HG03108 (cell line): Measurements from ENCODE around the gene MTA3.
"Not testable (repeated sequence)": the region's sequence is repeated elsewhere in the genome, so short reads cannot be mapped to it uniquely, and the experiment has no call there.

Source experiments
- ATAC-seq: cut with Tn5 transposase; IDR thresholded peaks from one replicate; pipeline ENCODE4 v1.9.1; 2021; ENCODE audit warnings: moderate library complexity; ENCODE audit not compliant: unreplicated experiment

The MTA3 gene

DNA sequence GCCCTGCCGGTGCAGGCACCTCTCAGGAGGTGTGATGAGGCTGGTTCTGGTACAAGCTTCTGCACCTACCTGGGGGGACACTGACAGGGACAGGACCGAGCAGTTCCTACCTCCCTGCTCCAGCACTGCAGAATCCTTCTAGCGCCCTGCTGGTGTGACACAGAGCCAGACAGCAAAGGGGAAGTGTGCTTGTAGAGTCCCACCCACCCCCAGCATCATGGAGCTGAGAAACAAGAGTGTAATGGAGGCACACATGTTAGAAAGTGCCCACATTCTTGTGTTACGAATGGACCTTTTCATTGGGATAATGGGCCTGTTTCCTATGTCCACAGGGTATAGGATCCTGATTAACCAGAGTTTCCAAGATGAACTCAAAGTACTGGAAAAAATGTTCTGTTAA, 157.2 kb downstream of the MTA3 start:
- no peak for ATAC-seq

- no peak for ATAC-seq
Observed at GRCh38 chr2:42726680-42727079, 158.2 kb downstream of the MTA3 start.

DNA sequence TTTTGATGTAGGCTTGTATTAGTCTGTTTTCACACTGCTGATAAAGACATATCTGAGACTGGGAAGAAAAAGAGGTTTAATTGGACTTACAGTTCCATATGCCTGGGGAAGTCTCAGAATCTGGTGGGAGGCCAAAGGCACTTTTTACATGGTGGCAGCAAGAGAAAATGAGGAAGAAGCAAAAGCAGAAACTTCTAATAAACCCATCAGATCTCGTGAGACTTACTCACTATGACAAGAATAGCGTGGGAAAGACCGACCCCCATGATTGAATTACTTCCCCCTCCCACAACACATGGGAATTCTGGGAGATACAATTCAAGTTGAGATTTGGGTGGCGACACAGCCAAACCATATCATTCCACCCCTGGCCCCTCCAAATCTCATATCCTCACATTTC, 162.9 kb downstream of the MTA3 start:
- not testable (repeated sequence) for ATAC-seq

DNA sequence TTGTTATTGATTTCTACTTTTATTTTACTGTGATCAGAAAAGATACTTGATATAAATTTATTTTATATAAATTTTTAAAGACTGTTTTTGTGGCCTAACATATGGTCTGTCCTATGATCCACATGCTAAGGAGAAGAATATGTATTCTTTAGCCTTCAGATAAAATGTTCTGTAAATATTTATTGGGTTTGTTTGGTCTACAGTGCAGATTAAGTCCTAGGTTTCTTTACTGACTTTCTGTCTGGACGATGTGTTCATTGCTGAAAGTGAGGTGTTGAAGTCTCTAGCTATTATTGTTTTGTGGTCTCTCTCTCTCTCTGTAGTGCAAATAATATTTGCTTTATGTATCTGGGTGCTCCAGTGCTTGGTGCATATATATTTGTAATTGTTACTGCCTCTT, 165.4 kb downstream of the MTA3 start:
- no peak for ATAC-seq

GRCh38 chr2:42736598-42737322, 168.3 kb downstream of the MTA3 start:
- ATAC-seq, result no peak

- ATAC-seq, result no peak
Observed at GRCh38 chr2:42741140-42741539, 172.7 kb downstream of the MTA3 start.

DNA sequence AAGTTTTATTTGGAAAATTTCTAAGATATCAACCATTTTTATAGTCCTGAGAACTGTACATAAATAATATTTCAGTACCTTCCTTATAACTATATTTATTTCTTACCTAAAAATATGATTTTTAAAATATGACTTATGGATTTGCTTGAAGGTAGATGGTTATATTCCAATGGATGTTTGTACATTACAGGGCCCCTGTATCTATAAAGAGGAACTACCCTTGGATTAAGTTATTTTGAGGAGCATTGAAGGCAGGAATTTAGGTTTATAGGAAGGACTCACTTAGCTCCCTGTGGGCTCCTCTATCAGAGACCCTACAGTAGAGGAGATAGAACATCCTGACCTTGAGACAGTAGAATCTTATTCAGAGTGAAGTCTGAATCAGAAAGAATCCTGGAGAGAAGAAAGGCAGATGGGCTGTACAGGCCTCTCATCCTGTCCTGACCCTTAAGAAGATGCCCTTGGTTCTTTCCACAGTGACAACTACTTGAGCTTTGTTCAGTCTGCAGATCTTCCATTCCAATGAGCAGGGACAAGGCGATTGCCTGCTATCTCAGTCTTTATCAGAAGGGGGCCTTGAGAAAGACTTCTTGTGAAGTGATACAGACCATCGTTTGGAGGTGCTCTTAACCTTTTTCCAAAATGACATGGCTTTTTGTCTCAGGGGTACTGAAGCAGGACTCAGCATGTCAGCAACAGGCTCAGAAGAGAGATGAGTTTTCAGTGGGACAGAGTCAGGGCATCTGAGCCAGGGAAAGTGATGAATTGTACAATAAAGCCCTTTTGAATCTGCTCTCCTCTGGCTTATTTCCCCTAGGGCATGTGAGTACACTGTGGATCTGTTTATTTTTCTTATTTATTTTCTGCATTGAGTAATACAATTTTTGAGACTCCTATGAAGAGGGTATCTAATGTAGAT, 174.6 kb downstream of the MTA3 start:
- ATAC-seq, result no peak

- no peak for ATAC-seq
Observed at GRCh38 chr2:42743659-42743990, 175.2 kb downstream of the MTA3 start.

GRCh38 chr2:42744545-42745082, 176.2 kb downstream of the MTA3 start:
- no peak for ATAC-seq

DNA sequence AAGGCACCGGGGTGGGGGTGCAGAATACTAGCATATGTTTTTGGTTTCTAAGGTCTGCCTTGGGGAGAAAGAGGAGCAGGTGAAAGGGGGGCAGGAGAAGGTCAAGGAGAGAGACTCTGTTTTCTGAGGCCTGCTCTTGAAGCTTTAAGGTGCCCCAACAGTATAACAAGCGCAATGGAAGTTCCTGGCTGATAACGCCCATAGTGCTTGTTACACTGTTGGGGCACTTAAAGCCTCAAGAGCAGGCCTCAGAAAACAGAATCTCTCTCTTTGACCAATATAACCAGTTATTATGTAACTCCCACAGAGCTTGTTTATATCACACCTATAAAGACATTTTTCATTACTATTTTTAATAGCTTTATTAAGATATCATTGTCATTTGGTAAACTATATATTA, 179.0 kb downstream of the MTA3 start:
- ATAC-seq, result no peak

DNA sequence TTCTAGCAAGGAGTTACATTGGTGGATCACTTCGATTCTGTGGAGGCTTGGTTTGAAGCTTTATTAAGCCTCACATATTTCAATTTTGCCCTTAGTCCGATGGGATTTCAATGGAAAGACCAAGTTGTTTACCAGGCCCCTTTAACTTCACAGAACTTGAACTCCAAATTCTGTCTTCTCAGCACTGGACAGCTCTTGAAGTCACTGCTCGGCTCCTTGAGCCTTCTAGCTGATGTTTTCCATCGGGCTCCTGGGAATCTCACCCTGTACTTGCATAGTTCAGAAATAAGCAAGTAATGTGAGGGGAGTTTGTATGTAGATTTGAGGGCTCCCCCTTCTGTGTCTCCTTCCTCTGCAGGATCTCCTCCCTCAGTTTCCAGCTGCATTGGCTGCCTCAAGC, 180.4 kb downstream of the MTA3 start:
- no peak for ATAC-seq

GRCh38 chr2:42752314-42752713, 183.9 kb downstream of the MTA3 start:
- peak; percentile 48 for ATAC-seq

DNA sequence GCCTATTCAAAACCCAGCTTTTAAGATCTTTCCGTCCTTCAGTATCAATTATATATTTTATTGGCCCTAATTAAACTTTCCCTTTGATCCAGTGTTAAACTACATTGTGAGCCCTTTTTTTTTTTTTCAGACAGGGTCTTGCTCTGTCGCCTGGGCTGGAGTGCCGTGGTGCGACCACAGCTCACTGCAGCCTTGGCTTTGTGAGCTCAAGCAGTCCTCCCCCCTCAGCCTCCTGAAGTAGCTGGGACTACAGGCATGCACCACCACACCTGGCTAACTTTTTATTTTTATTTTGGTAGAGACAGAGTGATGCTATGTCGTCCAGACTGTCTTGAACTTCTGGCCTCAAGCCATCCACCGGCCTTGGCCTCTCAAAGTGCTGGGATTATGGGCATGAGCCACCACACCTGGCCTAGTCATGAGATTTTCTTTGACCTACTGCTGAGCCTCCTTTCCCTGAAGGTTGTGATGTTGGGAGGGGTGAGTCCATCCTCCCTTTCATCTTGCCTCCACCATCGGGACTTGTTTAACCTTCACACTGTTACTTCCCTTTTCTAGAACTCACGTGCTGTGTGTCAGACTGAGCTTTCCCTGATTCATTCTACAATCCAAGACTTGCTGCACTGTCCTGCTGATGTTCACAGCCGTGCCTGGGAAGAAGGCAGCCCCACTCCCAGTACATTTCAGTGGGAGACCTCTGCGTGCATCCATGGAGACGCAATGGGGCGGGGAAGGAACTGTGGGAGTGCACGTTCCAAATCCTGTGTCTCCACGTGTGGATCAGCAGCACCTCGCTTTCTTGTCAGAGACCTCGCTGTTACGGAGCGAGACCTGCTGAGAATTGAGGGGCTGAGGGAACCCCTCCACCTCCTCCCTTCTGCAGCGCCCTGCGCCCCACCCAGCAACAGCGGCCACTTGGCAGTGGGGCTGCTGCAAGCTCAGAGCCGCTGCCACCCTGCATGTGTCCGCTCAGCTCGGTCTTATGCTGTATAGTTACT, 184.7 kb downstream of the MTA3 start:
- ATAC-seq, result no peak

GRCh38 chr2:42754021-42754775, 185.8 kb downstream of the MTA3 start:
- peak; percentile 67 for ATAC-seq

DNA sequence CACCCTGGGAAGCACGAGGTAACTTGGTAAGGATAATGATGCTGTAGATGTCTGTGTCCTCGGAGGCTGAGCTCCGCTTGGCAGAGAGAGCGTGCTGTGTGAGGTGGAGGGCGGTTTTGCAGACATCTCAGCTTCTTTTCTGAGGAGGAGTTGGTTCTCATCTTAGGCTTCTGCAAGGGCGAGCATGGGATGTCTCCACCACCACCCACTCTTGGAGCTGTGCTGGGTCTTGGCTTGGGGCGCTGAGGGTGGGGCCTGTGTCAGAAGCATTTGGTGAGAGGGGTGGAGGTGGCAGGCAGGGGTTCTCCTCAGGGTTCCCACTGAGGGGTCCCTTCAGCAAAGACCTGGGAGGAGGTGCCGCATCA, 186.3 kb downstream of the MTA3 start:
- no peak for ATAC-seq

DNA sequence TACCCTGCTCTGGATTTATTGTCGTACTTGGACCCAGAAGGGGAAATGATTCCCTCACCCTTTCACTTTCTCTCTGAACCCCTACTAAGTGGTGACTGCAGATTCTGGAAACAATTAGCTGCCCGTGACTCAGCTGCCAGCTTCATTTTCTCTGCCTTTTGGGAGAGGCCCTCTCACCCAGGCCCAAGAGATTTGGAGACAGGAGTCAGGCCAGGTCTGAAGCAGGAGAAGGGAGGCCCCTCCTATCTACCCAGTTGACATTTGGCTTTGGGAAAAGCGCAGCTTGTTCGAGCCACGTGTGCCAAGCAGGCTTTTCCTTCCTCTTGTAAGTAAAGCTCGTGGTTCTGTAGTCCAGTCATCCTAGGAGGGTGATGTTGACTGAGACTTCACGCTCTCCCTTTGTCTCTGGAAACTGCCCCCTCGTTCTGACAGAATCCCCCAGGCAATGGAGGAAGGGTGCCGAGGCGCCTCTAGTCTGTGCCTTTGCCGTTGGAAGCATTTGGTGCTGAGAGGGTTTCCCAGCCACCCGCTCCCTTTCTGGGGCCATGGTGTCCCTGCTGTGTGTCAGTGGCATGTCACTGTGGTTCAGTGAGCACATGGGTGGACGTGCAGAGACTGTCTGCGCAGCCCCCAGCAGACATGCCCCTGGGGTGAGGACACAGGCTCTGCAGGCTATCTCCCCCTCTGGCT, 186.9 kb downstream of the MTA3 start:
- ATAC-seq, result no peak

DNA sequence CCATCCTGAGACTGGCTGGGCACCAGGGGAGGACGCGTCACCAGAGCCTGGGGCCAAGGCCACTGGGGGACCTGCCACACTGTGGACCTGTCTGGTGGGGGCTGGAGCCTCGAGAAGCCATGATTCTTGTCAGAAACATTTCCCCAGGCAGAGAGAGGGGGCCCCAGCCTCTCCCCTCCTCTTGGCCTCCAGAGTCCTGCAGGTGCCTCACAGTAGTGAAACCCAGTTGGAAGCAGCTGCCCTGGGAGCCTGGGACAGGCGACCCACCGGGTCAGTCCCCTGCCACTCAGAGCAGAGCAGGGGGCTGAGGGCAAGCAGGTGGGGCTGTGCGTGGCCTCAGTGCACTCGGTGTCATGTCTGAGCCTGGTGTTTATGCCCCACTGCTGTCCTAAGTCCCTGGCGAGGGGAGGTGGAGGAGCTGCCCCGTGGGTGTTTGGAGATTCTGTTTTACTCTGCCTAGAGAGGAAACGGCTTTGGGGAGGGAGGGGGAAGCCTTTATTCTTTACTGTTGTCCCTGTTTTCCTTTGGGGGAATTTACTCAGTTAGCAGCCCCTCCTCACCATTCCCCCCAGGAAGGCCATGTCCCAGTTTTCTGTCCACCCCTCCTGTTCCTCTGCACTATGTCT, 187.8 kb downstream of the MTA3 start:
- ATAC-seq, result no peak

DNA sequence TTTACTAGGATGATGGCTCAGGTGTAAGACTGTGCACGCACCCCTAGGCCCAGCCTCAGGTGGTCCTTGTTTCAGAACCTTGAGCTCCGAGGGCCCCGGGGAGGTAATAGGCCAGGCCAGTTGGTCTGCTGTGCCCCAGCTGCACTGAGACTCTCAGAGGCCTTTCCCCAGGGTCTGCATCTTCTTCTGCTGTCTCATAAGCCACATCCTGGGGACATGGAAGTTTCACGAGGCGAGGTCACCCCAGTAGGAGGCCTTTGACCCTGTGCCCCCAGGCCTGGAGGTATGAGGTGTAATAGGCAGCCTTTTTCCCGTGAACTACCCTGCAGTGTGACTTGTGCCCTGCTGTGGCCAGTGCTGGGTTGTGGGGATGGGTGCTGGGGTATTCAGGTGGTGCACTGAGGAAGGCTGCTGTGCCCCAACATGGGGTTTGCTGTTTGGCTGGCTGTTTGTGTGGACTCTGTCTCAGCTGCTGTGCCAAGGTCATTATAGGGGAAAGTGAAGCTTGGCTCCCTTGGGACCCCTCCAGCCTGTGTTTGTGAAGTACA, 188.6 kb downstream of the MTA3 start:
- no peak for ATAC-seq
